Heart left ventricle (tissue), 16 donors: ENCODE data around the gene HSBP1L1. TPM values are rescaled to one million over a fixed set of nuclear protein-coding genes. Genes with fewer than 3 reads are reported as not detected.

Experiments used
- ATAC-seq, 4 donors: fragments of 200-7000 bp; cut with Tn5 transposase; one replicate each; pipeline ENCODE4 v1.9.1; 2020 to 2022; ENCODE audit warnings: moderate library complexity in 4 of 4, mild to moderate bottlenecking in 3 of 4, moderate number of reproducible peaks in 1 of 4
- DNase-seq, 5 donors: peaks; one replicate each; pipeline ENCODE4 v3.0.0-alpha.2; 2020
- H3K27ac ChIP-seq, 12 donors: fragments of 200-600 bp; sonication (generic) in 4 of 12; one replicate each; pipeline versions ENCODE4 v1.5.0 to v1.8.0; 2016 to 2022; ENCODE audit warnings: mild to moderate bottlenecking in 2 of 12
- H3K27me3 ChIP-seq, 9 donors: fragments of 200-600 bp; sonication (generic) in 2 of 9; one replicate each; pipeline versions ENCODE4 v1.5.1 to v1.8.0; 2016 to 2022; ENCODE audit warnings: mild to moderate bottlenecking in 3 of 9
- H3K36me3 ChIP-seq, 9 donors: fragments of 200-600 bp; sonication (generic) in 2 of 9; one replicate each; pipeline versions ENCODE4 v1.5.0 to v1.8.0; 2018 to 2022; ENCODE audit warnings: mild to moderate bottlenecking in 2 of 9
- H3K4me1 ChIP-seq, 12 donors: fragments of 200-600 bp; sonication (generic) in 4 of 12; one replicate each; pipeline versions ENCODE4 v1.5.0 to v1.8.0; 2016 to 2022; ENCODE audit warnings: mild to moderate bottlenecking in 3 of 12
- H3K4me3 ChIP-seq, 12 donors: fragments of 200-600 bp; sonication (generic) in 4 of 12; one replicate each; pipeline versions ENCODE4 v1.5.0 to v1.8.0; 2017 to 2022; ENCODE audit warnings: mild to moderate bottlenecking in 9 of 12, moderate library complexity in 4 of 12
- H3K9me3 ChIP-seq, 12 donors: fragments of 200-600 bp; sonication (generic) in 4 of 12; one replicate each; pipeline versions ENCODE4 v1.5.0 to v1.8.0; 2016 to 2022; ENCODE audit warnings: mild to moderate bottlenecking in 1 of 12
- POLR2A ChIP-seq, 2 donors: fragments of 450-650 bp; IDR thresholded peaks; one replicate each; pipeline ENCODE4 v1.6.1; 2017; ENCODE audit warnings: antibody characterized with exemption in 2 of 2, mild to moderate bottlenecking in 2 of 2, moderate library complexity in 2 of 2
- WGBS, 4 donors: extraction: QIAGEN DNeasy Blood & Tissue Kit in 2 of 4; methylation state at CpG; one replicate each; pipeline versions ENCODE4 v1.1.5 to v1.1.7; 2013 to 2018; 5-methylcytosine and 5-hydroxymethylcytosine counted together
- intact Hi-C, 10 donors: fragments of 100-400 bp; cut with DNase I; formaldehyde crosslinking; loops; one replicate each; pipeline versions ENCODE4 v1.11.1 to v1.14.2; 2022
- polyA plus RNA-seq, 2 donors: library from polyadenylated mRNA; stranded (reverse); fragments of 200-250 nt; gene quantifications; one replicate each; pipeline ENCODE4 v1.2.3, GENCODE V29; 2013
- total RNA-seq, 9 donors: library from RNA; depleted of rRNA in 2 of 9; stranded (reverse); fragments of >200 nt in 2 of 9; fragmentation: NEBNext Ultra II Directional in 3 of 9; extraction: Animal tissue kit (Norgen Biotek cat#: 25700) in 3 of 9; gene quantifications; one replicate each; pipeline versions ENCODE4 v1.1.0 to v1.2.4, GENCODE V29; 2016 to 2023
- TF ChIP-seq, protein P1 (sequence below), 12 donors: fragments of 200-600 bp; sonication (generic) in 4 of 12; IDR thresholded peaks; one replicate each; pipeline versions ENCODE4 v1.5.0 to v1.8.0; 2018 to 2022; ENCODE audit warnings: antibody characterized with exemption in 12 of 12, mild to moderate bottlenecking in 5 of 12
- donor health status: ischemic (EF 13 %, LVEDD 7.1; RV severe dilation, severe dysfunction).
- donor health status: healthy with polysubstance abuse.
- donor health status: DM: no; HTN: yes; CAD: no.
- donor health status: DM: no; HTN: no; CAD: no.
- donor health status: ischemic (EF 25% LVEDD 6.9; RV normal size, moderate dysfunction).
- donor health status: ischemic (EF 25% LVEDD 5.7; RV mildly dilated, moderate dysfunction).
- donor health status: healthy.
- donor health status: DM: yes; HTN: yes; CAD: no.
- donor health status: ischemic (EF 35%, LVEDD 5.7; RV mildly dilated, moderate dysfunction).
- donor health status: nonischemic (EF 11% LVEDD 7.7; RV severe dilation, severe dysfunction).
- donor health status: DM: yes; HTN: yes; CAD: no.
- donor health status: PGD.
- donor health status: ischemic (EF 29% LVEDD 5.4; RV normal size, mild dysfunction).
- donor health status: nonischemic (EF 23%, LVEDD 6.1; RV moderate dilation, normal function).

HSBP1L1 gene
- total and polyA plus RNA-seq, 11 donors, result 3.6 to 27.5 (median 7.1) TPM

DNA sequence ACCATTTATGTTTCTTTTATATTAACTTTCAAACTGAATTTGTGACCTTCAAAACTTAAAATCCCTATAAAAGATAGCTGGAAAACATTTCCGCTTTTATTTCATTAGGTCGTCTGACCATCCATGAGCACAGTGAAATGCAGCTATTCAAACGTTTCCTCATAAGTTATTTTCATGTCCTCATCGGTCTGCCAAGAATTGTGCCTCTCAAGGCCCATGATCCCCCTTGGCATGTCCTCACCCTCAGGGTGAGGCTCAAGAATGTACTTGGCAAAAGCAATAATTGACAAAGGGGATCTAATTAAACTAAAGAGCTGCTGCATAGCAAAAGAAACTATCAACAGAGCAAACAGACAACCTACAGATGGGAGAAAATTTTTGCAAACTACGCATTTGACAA is 25.3 kb upstream of the HSBP1L1 start:
- ATAC-seq (no peak), DNase-seq (peak in 1 of 5 donors; percentile 17)
- intact Hi-C loops, result loop anchor here in 1 of 10 donors (10.0 kb wide), 1 partner anchor 46 kb away; the partner anchor contains the start of gene TXNL4A
- Histone ChIP-seq H3K27ac (no peak overlapping the region), H3K9me3 (peaks cover 0 to 8% (median 0%) of the 10 kb centered on the region in 12 donors), H3K4me3 (no peak overlapping the region), H3K36me3 (peaks cover 0 to 65% (median 35%) of the 10 kb centered on the region in 9 donors), H3K27me3 (no peaks in the 10 kb centered on the region), H3K4me1 (peaks cover 0 to 45% (median 23%) of the 10 kb centered on the region in 12 donors)
- 55 to 62% (median 60%) methylated on average over 5 of the region's 5 CpGs for WGBS, 4 donors
- no peak for TF ChIP-seq POLR2A (IDR thresholded peaks at IDR 0.05)
- TF ChIP-seq, protein P1, sequence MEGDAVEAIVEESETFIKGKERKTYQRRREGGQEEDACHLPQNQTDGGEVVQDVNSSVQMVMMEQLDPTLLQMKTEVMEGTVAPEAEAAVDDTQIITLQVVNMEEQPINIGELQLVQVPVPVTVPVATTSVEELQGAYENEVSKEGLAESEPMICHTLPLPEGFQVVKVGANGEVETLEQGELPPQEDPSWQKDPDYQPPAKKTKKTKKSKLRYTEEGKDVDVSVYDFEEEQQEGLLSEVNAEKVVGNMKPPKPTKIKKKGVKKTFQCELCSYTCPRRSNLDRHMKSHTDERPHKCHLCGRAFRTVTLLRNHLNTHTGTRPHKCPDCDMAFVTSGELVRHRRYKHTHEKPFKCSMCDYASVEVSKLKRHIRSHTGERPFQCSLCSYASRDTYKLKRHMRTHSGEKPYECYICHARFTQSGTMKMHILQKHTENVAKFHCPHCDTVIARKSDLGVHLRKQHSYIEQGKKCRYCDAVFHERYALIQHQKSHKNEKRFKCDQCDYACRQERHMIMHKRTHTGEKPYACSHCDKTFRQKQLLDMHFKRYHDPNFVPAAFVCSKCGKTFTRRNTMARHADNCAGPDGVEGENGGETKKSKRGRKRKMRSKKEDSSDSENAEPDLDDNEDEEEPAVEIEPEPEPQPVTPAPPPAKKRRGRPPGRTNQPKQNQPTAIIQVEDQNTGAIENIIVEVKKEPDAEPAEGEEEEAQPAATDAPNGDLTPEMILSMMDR (IDR thresholded peaks at IDR 0.05), result no peak

DNA sequence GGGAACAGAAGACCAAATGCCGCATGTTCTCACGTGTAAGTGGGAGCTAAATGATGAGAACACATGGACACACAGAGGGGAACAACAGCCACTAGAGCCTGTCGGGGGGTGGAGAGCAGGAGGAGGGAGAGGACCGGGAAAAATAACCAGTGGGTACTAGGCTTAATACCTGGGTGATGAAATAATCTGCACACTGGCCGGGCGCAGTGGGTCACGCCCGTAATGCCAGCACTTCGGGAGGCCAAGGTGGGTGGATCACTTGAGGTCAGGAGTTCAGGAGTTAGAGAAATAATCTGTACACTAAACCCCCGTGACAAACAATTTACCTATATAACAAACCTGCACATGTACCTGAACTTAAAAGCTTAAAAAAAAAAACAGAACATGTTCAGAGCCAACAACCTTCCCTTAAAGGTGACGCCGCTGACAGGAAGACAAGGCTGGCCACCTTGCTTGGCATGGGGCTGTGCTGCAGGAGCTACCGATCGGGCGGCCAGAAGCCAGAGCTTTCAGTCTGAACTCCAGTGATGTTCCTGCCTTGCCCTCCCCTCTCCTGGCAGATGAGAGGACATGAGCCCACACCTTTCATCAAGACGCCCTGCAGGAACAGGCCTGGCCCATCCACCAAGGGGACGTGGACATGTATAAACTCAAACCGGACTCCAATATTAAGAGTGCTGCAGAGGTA is 24.2 kb upstream of the HSBP1L1 start:
- 92 to 97% (median 95%) methylated on average over 18 of the region's 18 CpGs for WGBS, 4 donors

DNA sequence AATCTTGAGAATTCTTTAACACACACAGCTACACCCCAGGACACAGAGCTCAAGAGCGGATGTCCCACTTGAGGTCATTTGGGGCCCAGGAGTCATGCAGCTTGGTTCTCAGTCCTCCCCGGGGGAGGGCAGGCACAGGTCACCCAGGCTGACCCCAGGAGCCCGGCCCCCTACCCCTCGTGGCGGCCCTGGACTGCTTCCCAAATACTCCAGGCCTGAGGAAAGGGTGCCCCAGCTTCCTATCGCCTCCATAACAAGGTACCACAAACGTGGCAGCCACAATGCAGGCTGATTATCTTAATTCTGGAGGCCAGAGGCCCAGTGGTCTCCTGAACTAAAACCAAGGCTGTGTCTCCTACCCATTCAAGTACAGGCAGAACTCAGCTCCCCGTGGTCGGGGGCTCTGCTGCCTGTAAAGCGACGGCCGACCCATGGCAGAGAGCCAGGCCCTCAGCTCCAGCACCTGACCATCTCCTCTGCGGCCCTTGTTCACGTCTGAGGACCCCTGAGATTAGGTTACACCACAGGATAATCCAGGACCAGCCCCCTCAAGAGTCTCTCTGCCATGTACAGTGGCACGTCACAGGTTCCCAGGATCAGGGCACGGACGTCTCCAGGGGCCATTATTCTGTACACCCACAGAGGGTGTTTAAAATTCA is 23.5 kb upstream of the HSBP1L1 start:
- ATAC-seq (no peak), DNase-seq (peak in 1 of 5 donors; percentile 47)
- peaks cover 0 to 63% (median 35%) of the 10 kb centered on the region in 9 donors for H3K36me3 ChIP-seq
- H3K9me3 ChIP-seq, result peaks cover 0 to under 1% (median 0%) of the 10 kb centered on the region in 12 donors
- intact Hi-C loops, result loop anchor here in 2 of 10 donors (10.0 kb wide), 2 partner anchors 56 to 546 kb away; partner anchors contain the start of gene NFATC1 (in 1 of the 2)
- no peak overlapping the region for H3K27ac ChIP-seq
- H3K4me1 ChIP-seq, result peaks cover 0 to 49% (median 24%) of the 10 kb centered on the region in 12 donors
- TF ChIP-seq, protein P1 (IDR thresholded peaks at IDR 0.05), result no peak
- TF ChIP-seq POLR2A (IDR thresholded peaks at IDR 0.05), result no peak
- no peaks in the 10 kb centered on the region for H3K27me3 ChIP-seq
- WGBS, 4 donors, result 84 to 86% (median 85%) methylated on average over 12 to 17 of the region's 17 CpGs
- H3K4me3 ChIP-seq, result no peak overlapping the region

More for the DNA sequence above, 24.2 kb upstream of the HSBP1L1 start:
- TF ChIP-seq POLR2A (IDR thresholded peaks at IDR 0.05), result no peak
- TF ChIP-seq, protein P1 (IDR thresholded peaks at IDR 0.05), result no peak
- H3K4me1 ChIP-seq, result peaks cover 0 to 45% (median 21%) of the 10 kb centered on the region in 12 donors
- H3K27ac ChIP-seq, result no peak overlapping the region
- intact Hi-C loops, result loop anchor here in 2 of 10 donors (10.0 kb wide), 2 partner anchors 55 to 545 kb away; partner anchors contain the start of gene NFATC1 (in 1 of the 2)
- no peak overlapping the region for H3K4me3 ChIP-seq
- no peaks in the 10 kb centered on the region for H3K27me3 ChIP-seq
- peaks cover 0 to 7% (median 0%) of the 10 kb centered on the region in 12 donors for H3K9me3 ChIP-seq
- ATAC-seq (no peak), DNase-seq (peak in 1 of 5 donors; percentile 56)
- H3K36me3 ChIP-seq, result peaks cover 0 to 62% (median 35%) of the 10 kb centered on the region in 9 donors
